GM12878 (cell line): Measurements from ENCODE around the gene PLXDC1. TPM values are rescaled to one million over a fixed set of nuclear protein-coding genes. Genes with fewer than 3 reads are reported as not detected.

Experiments
- ATAC-seq: fragments of 200-7000 bp; cut with Tn5 transposase; 3 replicates; pipeline ENCODE4 v1.9.1; 2020; ENCODE audit warnings: mild to moderate bottlenecking, moderate library complexity
- BruUV-seq: library from RNA; stranded (reverse); fragments of 400-500 nt; replicated peaks from 2 replicates; lab custom pipeline; 2021; lab: Mats Ljungman, UMichigan
- CTCF ChIA-PET: fragments of 300-600 bp; sonication (Branson Sonifier 250); formaldehyde crosslinking; extraction: SDS; loops from one replicate; lab custom pipeline; 2021; ENCODE audit warnings: inconsistent platforms; lab: Yijun Ruan, JAX
- POLR2A ChIA-PET: fragments of 350-600 bp; formaldehyde crosslinking; extraction: SDS; loops from one replicate; lab custom pipeline; 2021; ENCODE audit warnings: inconsistent platforms; lab: Charles Lee
- RAD21 ChIA-PET: fragments of 300-600 bp; sonication (Branson Sonifier 250); formaldehyde crosslinking; loops from one replicate; lab custom pipeline; 2023; ENCODE audit warnings: antibody characterized with exemption; ENCODE audit not compliant: unreplicated experiment; lab: Charles Lee
- SMC1A ChIA-PET: fragments of 300-600 bp; sonication (Branson Sonifier 250); formaldehyde crosslinking; loops from one replicate; lab custom pipeline; 2023; ENCODE audit not compliant: unreplicated experiment, uncharacterized antibody; lab: Charles Lee
- DNase-seq: peaks from one replicate; pipeline ENCODE4 v3.0.0-alpha.2; 2011; ENCODE audit warnings: low read depth, low spot score
- FAIRE-seq: peaks from 3 replicates; lab custom pipeline; 2011; peaks lifted over from hg19 to GRCh38; lab: Jason Lieb, UNC
- H2AFZ ChIP-seq: 2 replicates; pipeline ENCODE4 v1.6.0; 2011; ENCODE audit warnings: low read depth, low read length, control low read depth; ENCODE audit not compliant: control insufficient read depth
- H3K27ac ChIP-seq: 2 replicates; pipeline ENCODE4 v1.5.1; 2011; ENCODE audit warnings: control low read depth; ENCODE audit not compliant: control insufficient read depth, insufficient read depth
- H3K27me3 ChIP-seq, 2 experiments: replicated peaks in 1 of 2; 2 replicates each; pipeline versions ENCODE4 v1.6.0 to v1.6.1; 2011; ENCODE audit warnings: low read length in 1 of 2; ENCODE audit not compliant: control insufficient read depth in 2 of 2, insufficient read depth in 2 of 2
- H3K36me3 ChIP-seq, 2 experiments: 2 replicates each; pipeline ENCODE4 v1.5.1; 2011; ENCODE audit warnings: low read length in 1 of 2; ENCODE audit not compliant: control insufficient read depth in 2 of 2, insufficient read depth in 2 of 2
- H3K4me1 ChIP-seq: 2 replicates; pipeline ENCODE4 v1.6.1; 2011; ENCODE audit warnings: mild to moderate bottlenecking, low read length, moderate library complexity, mixed read lengths; ENCODE audit not compliant: control insufficient read depth, insufficient read depth
- H3K4me2 ChIP-seq: 2 replicates; pipeline ENCODE4 v1.6.0; 2011; ENCODE audit warnings: control low read depth; ENCODE audit not compliant: control insufficient read depth, insufficient read depth
- H3K4me3 ChIP-seq: fragments of 200-600 bp; sonication (generic); 2 replicates; pipeline ENCODE4 v1.5.1; 2016
- H3K79me2 ChIP-seq: 2 replicates; pipeline ENCODE4 v1.6.0; 2011; ENCODE audit warnings: low read length; ENCODE audit not compliant: control insufficient read depth, insufficient read depth
- H3K9ac ChIP-seq: 2 replicates; pipeline ENCODE4 v1.8.0; 2011; ENCODE audit warnings: low read length, control low read depth, mixed read lengths; ENCODE audit not compliant: control insufficient read depth, insufficient read depth
- H3K9me3 ChIP-seq: replicated peaks from 3 replicates; pipeline ENCODE4 v1.5.1; 2011; ENCODE audit warnings: mild to moderate bottlenecking, low read length; ENCODE audit not compliant: control insufficient read depth, insufficient read depth
- H4K20me1 ChIP-seq: 2 replicates; pipeline ENCODE4 v1.6.0; 2011; ENCODE audit not compliant: control insufficient read depth, insufficient read depth
- BACH1 ChIP-seq: fragments of 450-650 bp; IDR thresholded peaks from 2 replicates; pipeline ENCODE4 v1.6.1; 2017; ENCODE audit warnings: mild to moderate bottlenecking, borderline replicate concordance
- ESRRA ChIP-seq: IDR thresholded peaks from 2 replicates; pipeline ENCODE4 v1.6.1; 2012; ENCODE audit warnings: mild to moderate bottlenecking, low read length, improper control_type of control experiment
- ETV6 ChIP-seq, 2 experiments: fragments of 450-650 bp in 1 of 2; IDR thresholded peaks in 1 of 2; conservative IDR thresholded peaks in 1 of 2; 2 replicates each; pipeline ENCODE4 v1.6.1; 2014; ENCODE audit warnings: antibody characterized with exemption in 1 of 2, borderline replicate concordance in 1 of 2, low read depth in 1 of 2, mild to moderate bottlenecking in 1 of 2, moderate library complexity in 1 of 2
- GABPA ChIP-seq: IDR thresholded peaks from 2 replicates; pipeline ENCODE4 v1.6.1; 2014; ENCODE audit warnings: antibody characterized with exemption, low read depth, mild to moderate bottlenecking, inconsistent platforms
- NFXL1 ChIP-seq: fragments of 450-650 bp; IDR thresholded peaks from 2 replicates; pipeline ENCODE4 v1.6.1; 2017; ENCODE audit warnings: antibody characterized with exemption, mild to moderate bottlenecking, borderline replicate concordance
- NFYB ChIP-seq: IDR thresholded peaks from 2 replicates; pipeline ENCODE4 v1.6.1; 2011; ENCODE audit warnings: low read depth, mild to moderate bottlenecking, low read length, improper control_type of control experiment, moderate library complexity; ENCODE audit not compliant: insufficient read depth
- POLR2AphosphoS5 ChIP-seq: IDR thresholded peaks from 2 replicates; pipeline ENCODE4 v1.6.1; 2011; ENCODE audit warnings: mild to moderate bottlenecking, low read length, inconsistent platforms
- RBBP5 ChIP-seq: fragments of 200-600 bp; sonication (generic); conservative IDR thresholded peaks from 2 replicates; pipeline ENCODE4 v1.6.1; 2016
- SP1 ChIP-seq: IDR thresholded peaks from one replicate; pipeline ENCODE4 v1.6.1; 2011; ENCODE audit warnings: low read depth, low read length
- SREBF2 ChIP-seq: IDR thresholded peaks from 2 replicates; pipeline ENCODE4 v1.6.1; 2012; ENCODE audit warnings: mild to moderate bottlenecking, low read length
- TCF12 ChIP-seq: IDR thresholded peaks from 2 replicates; pipeline ENCODE4 v1.6.1; 2011; ENCODE audit warnings: low read depth, mild to moderate bottlenecking, low read length
- YY1 ChIP-seq: IDR thresholded peaks from 2 replicates; pipeline ENCODE4 v1.6.1; 2011; ENCODE audit warnings: low read depth, mild to moderate bottlenecking, low read length
- ZNF622 ChIP-seq: fragments of 450-650 bp; IDR thresholded peaks from 2 replicates; pipeline ENCODE4 v1.6.1; 2017; ENCODE audit warnings: mild to moderate bottlenecking, inconsistent platforms
- WGBS: methylation state at CpG from one replicate; pipeline ENCODE4 v1.1.6; 2016; ENCODE audit warnings: low lambda C conversion rate; ENCODE audit not compliant: insufficient replicate concordance, insufficient coverage; ENCODE audit errors: missing lambda C conversion rate; 5-methylcytosine and 5-hydroxymethylcytosine counted together
- in situ Hi-C: fragments of 300-500 bp; cut with MboI; formaldehyde crosslinking; loops from 9 replicates; pipeline ENCODE4 v1.14.3; 2018; ENCODE audit warnings: mixed read lengths
- intact Hi-C: fragments of 100-400 bp; cut with micrococcal nuclease; formaldehyde crosslinking; loops from one replicate; pipeline ENCODE4 v1.14.2; 2022; ENCODE audit not compliant: unreplicated experiment
- polyA plus RNA-seq, 11 experiments: library from polyadenylated mRNA; depleted of rRNA in 4 of 11; unstranded in 6 of 11; stranded (reverse) in 5 of 11; fragments of >200 nt; fragmentation: Nextera tagmentation in 4 of 11; fragmentation: Illumina TruSeq in 1 of 11; extraction: Ambion mirVana in 4 of 11; extraction: Trizol in 1 of 11; gene quantifications; 1 replicate in 1 of 11; 2 replicates in 10 of 11; pipeline versions ENCODE4 v1.2.1 to v1.2.3, GENCODE V29; 2011 to 2016; ENCODE audit warnings: inconsistent platforms in 2 of 11, missing spikeins in 2 of 11, low read depth in 1 of 11
- total RNA-seq, 4 experiments: library from RNA; depleted of rRNA in 3 of 4; stranded (reverse); fragments of >200 nt in 3 of 4; fragmentation: Illumina TruSeq in 1 of 4; extraction: Trizol in 1 of 4; gene quantifications; 2 replicates each; pipeline versions ENCODE4 v1.2.1 to v1.2.3, GENCODE V29; 2013 to 2021

Gene PLXDC1
- total and polyA plus RNA-seq, 10 of the 15 experiments (the other 5 are each of a cell fraction or from before 2014, with no cell fraction given) = 0.03 to 0.30 (median 0.22) TPM; not detected in 7

GRCh38 chr17:39105705-39106104, 45.7 kb downstream of the PLXDC1 start (continued):
- no peak for TF ChIP-seq ZNF622

GRCh38 chr17:39104657-39105056, 46.8 kb downstream of the PLXDC1 start:
- Histone ChIP-seq H3K4me3 (no peak overlapping the region), H3K36me3 (no peaks in the 10 kb centered on the region), H3K4me1 (no peaks in the 10 kb centered on the region), H3K9ac (no peak overlapping the region), H4K20me1 (no peaks in the 10 kb centered on the region), H3K27ac (no peak overlapping the region), H3K4me2 (no peak overlapping the region), H3K9me3 (no peaks in the 10 kb centered on the region; the same call in 2 of the 3 replicates), H3K27me3 (no peaks in the 10 kb centered on the region; a peak in 2 of 4 replicates), H3K79me2 (no peaks in the 10 kb centered on the region), H2AFZ (no peak overlapping the region)
- ChIA-PET CTCF (no interaction called here), POLR2A (no interaction called here), RAD21 (no interaction called here), SMC1A (no interaction called here)
- DNase-seq (no peak), ATAC-seq (no peak), FAIRE-seq (no peak)
- in situ Hi-C loops (no loop called here), intact Hi-C loops (no loop called here)
- WGBS = 4% methylated on average over 8 of the region's 8 CpGs
- no peak for TF ChIP-seq RBBP5
- TF ChIP-seq TCF12 = no peak
- no peak for TF ChIP-seq YY1
- TF ChIP-seq NFYB = no peak
- no peak for TF ChIP-seq ESRRA
- TF ChIP-seq NFXL1 = no peak
- TF ChIP-seq BACH1 = no peak
- no peak for TF ChIP-seq SREBF2
- TF ChIP-seq GABPA = no peak
- no peak for TF ChIP-seq SP1
- TF ChIP-seq ETV6 (conservative IDR thresholded peaks at IDR 0.05 in 1 of 2, IDR thresholded peaks at IDR 0.05 in 1 of 2; ENCODE audit: borderline replicate concordance in 1 of 2, low read depth in 1 of 2) = no peak
- no peak for TF ChIP-seq POLR2AphosphoS5
- BruUV-seq = no TSS peak
